K562 (cell line): ENCODE data around the gene SHC1. TPM values are rescaled to one million over a fixed set of nuclear protein-coding genes. Genes with fewer than 3 reads are reported as not detected.

Experiments
- ATAC-seq: fragments of 200-7000 bp; cut with Tn5 transposase; 3 replicates; pipeline ENCODE4 v1.9.1; 2020; ENCODE audit warnings: moderate library complexity
- BruUV-seq: library from RNA; stranded (reverse); fragments of 400-500 nt; replicated peaks from 2 replicates; lab custom pipeline; 2021; lab: Mats Ljungman, UMichigan
- CTCF ChIA-PET: fragments of 300-600 bp; formaldehyde crosslinking; extraction: SDS; loops from one replicate; lab custom pipeline; 2021; ENCODE audit warnings: low intra/inter-chr PET ratio; lab: Yijun Ruan, JAX
- POLR2A ChIA-PET: fragments of 300-600, 350-650 bp; sonication (Branson Sonifier 250); formaldehyde crosslinking; extraction: SDS; loops from one replicate; lab custom pipeline; 2021; ENCODE audit warnings: antibody characterized with exemption, inconsistent platforms; lab: Yijun Ruan, JAX
- DNase-seq, 4 experiments: peaks; one replicate each; pipeline versions ENCODE4 v3.0.0 to v3.0.0-alpha.2; 2011 to 2018; ENCODE audit warnings: low spot score in 3 of 4, mixed read lengths in 3 of 4; ENCODE audit errors: extremely low read depth in 1 of 4
- FAIRE-seq: peaks from 2 replicates; lab custom pipeline; 2011; peaks lifted over from hg19 to GRCh38; lab: Jason Lieb, UNC
- H2AFZ ChIP-seq: 2 replicates; pipeline ENCODE4 v1.6.0; 2011; ENCODE audit warnings: low read depth, low read length, control low read depth, inconsistent platforms
- H3K27ac ChIP-seq: fragments of 200-600 bp; 3 replicates; pipeline ENCODE4 v1.8.0; 2011; ENCODE audit warnings: low read depth, mild to moderate bottlenecking, control low read depth, inconsistent platforms, low read length, moderate library complexity, mixed read lengths; ENCODE audit errors: extremely low read depth
- H3K27me3 ChIP-seq, 2 experiments: fragments of 300-600 bp in 1 of 2; 2 replicates in 1 of 2; 3 replicates in 1 of 2; pipeline versions ENCODE4 v1.6.0 to v1.8.0; 2011; ENCODE audit warnings: inconsistent platforms in 2 of 2, low read length in 2 of 2, mild to moderate bottlenecking in 1 of 2, mixed read lengths in 1 of 2, moderate library complexity in 1 of 2; ENCODE audit not compliant: control insufficient read depth in 2 of 2, insufficient read depth in 2 of 2
- H3K36me3 ChIP-seq: fragments of 300-600 bp; 3 replicates; pipeline ENCODE4 v1.8.0; 2011; ENCODE audit warnings: mild to moderate bottlenecking, low read length, inconsistent platforms; ENCODE audit not compliant: control insufficient read depth, insufficient read depth
- H3K4me1 ChIP-seq, 2 experiments: fragments of 200-600 bp in 1 of 2; replicated peaks in 1 of 2; 2 replicates in 1 of 2; 3 replicates in 1 of 2; pipeline versions ENCODE4 v1.5.1 to v1.8.0; 2011; ENCODE audit warnings: inconsistent platforms in 2 of 2, low read length in 2 of 2, mild to moderate bottlenecking in 1 of 2, mixed read lengths in 1 of 2, moderate library complexity in 1 of 2; ENCODE audit not compliant: control insufficient read depth in 2 of 2, insufficient read depth in 2 of 2
- H3K4me2 ChIP-seq: 2 replicates; pipeline ENCODE4 v1.6.1; 2011; ENCODE audit warnings: low read length, control low read depth, inconsistent platforms, mixed read lengths; ENCODE audit not compliant: insufficient read depth
- H3K4me3 ChIP-seq: fragments of 200-600 bp; sonication (generic), shearing (Covaris generic); 2 replicates; pipeline ENCODE4 v1.5.1; 2016; ENCODE audit warnings: control low read depth, inconsistent platforms
- H3K79me2 ChIP-seq: fragments of 200-600 bp; 3 replicates; pipeline ENCODE4 v1.8.0; 2011; ENCODE audit warnings: low read length, inconsistent platforms; ENCODE audit not compliant: control insufficient read depth, insufficient read depth
- H3K9ac ChIP-seq, 2 experiments: 2 replicates each; pipeline versions ENCODE4 v1.6.0 to v1.6.1; 2011; ENCODE audit warnings: low read depth in 2 of 2, low read length in 2 of 2, control low read depth in 1 of 2, inconsistent platforms in 1 of 2, mild to moderate bottlenecking in 1 of 2, mixed read lengths in 1 of 2; ENCODE audit not compliant: insufficient read depth in 1 of 2
- H3K9me1 ChIP-seq: one replicate; pipeline ENCODE4 v1.6.0; 2011; ENCODE audit warnings: inconsistent platforms, mild to moderate bottlenecking, low read length, moderate library complexity; ENCODE audit not compliant: control insufficient read depth, insufficient read depth
- H3K9me3 ChIP-seq: replicated peaks from 2 replicates; pipeline ENCODE4 v1.5.1; 2011; ENCODE audit warnings: low read depth, low read length, inconsistent platforms; ENCODE audit not compliant: control insufficient read depth, insufficient read depth
- H4K20me1 ChIP-seq: replicated peaks from 2 replicates; pipeline ENCODE4 v1.6.1; 2011; ENCODE audit warnings: low read length, inconsistent platforms, mixed read lengths; ENCODE audit not compliant: control insufficient read depth, insufficient read depth
- DNMT1 ChIP-seq: fragments of 450-650 bp; IDR thresholded peaks from 2 replicates; pipeline ENCODE4 v1.6.1; 2016; ENCODE audit warnings: antibody characterized with exemption, mild to moderate bottlenecking
- ESRRA ChIP-seq: fragments of 450-650 bp; IDR thresholded peaks from 2 replicates; pipeline ENCODE4 v1.6.1; 2014; ENCODE audit warnings: low read depth, mild to moderate bottlenecking, moderate library complexity, borderline replicate concordance
- MCM7 ChIP-seq, 2 experiments: fragments of 450-650 bp; IDR thresholded peaks; 2 replicates each; pipeline ENCODE4 v1.6.1; 2016 to 2018
- MYNN ChIP-seq, 2 experiments: sonication (generic); formaldehyde crosslinking in 1 of 2; IDR thresholded peaks; 2 replicates each; pipeline versions ENCODE4 v1.5.0 to v1.6.1; 2016 to 2020; ENCODE audit warnings: antibody characterized with exemption in 1 of 2, missing genetic modification reagents in 1 of 2
- PBX2 ChIP-seq, 2 experiments: IDR thresholded peaks in 1 of 2; conservative IDR thresholded peaks in 1 of 2; 2 replicates each; pipeline ENCODE4 v1.6.1; 2016; ENCODE audit warnings: low read depth in 2 of 2, mild to moderate bottlenecking in 1 of 2, missing compliant biosample characterization in 1 of 2, missing genetic modification characterization in 1 of 2, moderate library complexity in 1 of 2
- RFX1 ChIP-seq: fragments of 450-650 bp; IDR thresholded peaks from 2 replicates; pipeline ENCODE4 v1.6.1; 2016; ENCODE audit warnings: mild to moderate bottlenecking, moderate library complexity
- TAF15 ChIP-seq: fragments of 200-400 bp; formaldehyde crosslinking; IDR thresholded peaks from 2 replicates; pipeline ENCODE4 v1.6.1; 2017; ENCODE audit warnings: mild to moderate bottlenecking, low read depth, low read length, moderate library complexity
- ZBTB34 ChIP-seq: fragments of 250-450 bp; sonication (Bioruptor Pico); IDR thresholded peaks from 2 replicates; pipeline ENCODE4 v1.8.0; 2021; ENCODE audit warnings: mild to moderate bottlenecking, moderate library complexity
- ZNF12 ChIP-seq: sonication (generic); formaldehyde crosslinking; IDR thresholded peaks from 2 replicates; pipeline ENCODE4 v1.4.0; 2020; ENCODE audit warnings: mild to moderate bottlenecking, missing genetic modification reagents
- WGBS: fragments of 100-300 bp; shearing (Covaris generic); methylation state at CpG from one replicate; pipeline ENCODE4 v1.1.6; 2016; ENCODE audit warnings: low coverage, mixed read lengths; ENCODE audit not compliant: insufficient coverage; ENCODE audit errors: missing lambda C conversion rate; 5-methylcytosine and 5-hydroxymethylcytosine counted together
- in situ Hi-C: fragments of 300-500 bp; cut with MboI; formaldehyde crosslinking; loops from 4 replicates; pipeline ENCODE4 v1.15.0; 2018; ENCODE audit warnings: inconsistent platforms, mixed read lengths
- intact Hi-C: fragments of 100-400 bp; cut with micrococcal nuclease; formaldehyde crosslinking; loops from 2 replicates; pipeline ENCODE4 v1.14.2; 2022
- polyA plus RNA-seq, 8 experiments: library from polyadenylated mRNA; depleted of rRNA in 4 of 8; stranded (reverse) in 5 of 8; unstranded in 3 of 8; fragments of >200 nt; fragmentation: Nextera tagmentation in 2 of 8; fragmentation: Illumina TruSeq in 1 of 8; extraction: Ambion mirVana in 2 of 8; extraction: Trizol in 1 of 8; gene quantifications; 2 replicates each; pipeline versions ENCODE4 v1.2.1 to v1.2.3, GENCODE V29; 2011 to 2014; ENCODE audit warnings: inconsistent platforms in 1 of 8, missing spikeins in 1 of 8
- total RNA-seq, 7 experiments: library from RNA; depleted of rRNA in 6 of 7; stranded (reverse); fragments of >200 nt in 6 of 7; fragmentation: Illumina TruSeq in 2 of 7; extraction: Trizol in 2 of 7; gene quantifications; 2 replicates each; pipeline versions ENCODE4 v1.2.1 to v1.2.3, GENCODE V29; 2011 to 2021; ENCODE audit warnings: low replicate concordance in 1 of 7

The SHC1 gene
- total and polyA plus RNA-seq, 9 of the 15 experiments (the other 6 are each of a cell fraction or from before 2014, with no cell fraction given): 4.1 to 113 (median 51.9) TPM

- intact Hi-C loops (no loop called here), in situ Hi-C loops (no loop called here)
- no peak overlapping the region for H3K4me3 ChIP-seq
- no peaks in the 10 kb centered on the region for H3K9me1 ChIP-seq
- H3K27ac ChIP-seq: no peak overlapping the region
- BruUV-seq: no TSS peak
- no peak for ATAC-seq
- no peak overlapping the region for H3K4me2 ChIP-seq
- POLR2A ChIA-PET: no interaction called here
- no peak overlapping the region for H2AFZ ChIP-seq
- WGBS: 77% methylated on average over 5 of the region's 5 CpGs
- 0 out of 2 replicates have a peak, but pooled peaks cover 3% of the 10 kb centered on the region for H4K20me1 ChIP-seq
- TF ChIP-seq RFX1 (peak; percentile 86), MYNN (IDR thresholded peaks at IDR 0.05) (0 out of 2 replicates have a peak, but pooled peaks have one; percentile 24), MYNN (CRISPR knock-in tag; IDR thresholded peaks at IDR 0.05) (no peak), MCM7 (IDR thresholded peaks at IDR 0.05) (no peak)
- TF ChIP-seq, all 486 proteins: peak for 2
- CTCF ChIA-PET: no interaction called here
- FAIRE-seq: no peak
- Histone ChIP-seq H3K4me1 (peaks cover 34 to 54% of the 10 kb centered on the region in 2 experiments; a peak in 4 of 5 replicates), H3K9me3 (no peaks in the 10 kb centered on the region), H3K79me2 (no peaks in the 10 kb centered on the region), H3K27me3 (no peaks in the 10 kb centered on the region), H3K9ac (peak overlapping the region in 1 of 2 experiments; percentile 24; a peak in 1 of 4 replicates), H3K36me3 (no peaks in the 10 kb centered on the region)
- peak in 2 of 4 experiments; percentile 34 to 40 for DNase-seq
These were observed 29.1 kb downstream of the SHC1 start for GRCh38 chr1:154941333-154942013.

- BruUV-seq: no TSS peak
- H4K20me1 ChIP-seq: 0 out of 2 replicates have a peak, but pooled peaks cover 3% of the 10 kb centered on the region
- intact Hi-C loops (no loop called here), in situ Hi-C loops (no loop called here)
- H3K27ac ChIP-seq: no peak overlapping the region
- ATAC-seq: no peak
- H3K4me1 ChIP-seq: peaks cover 41 to 54% of the 10 kb centered on the region in 2 experiments; a peak in 4 of 5 replicates
- H3K9ac ChIP-seq: no peak overlapping the region
- no peaks in the 10 kb centered on the region for H3K27me3 ChIP-seq
- CTCF ChIA-PET: no interaction called here
- no peak overlapping the region for H3K4me2 ChIP-seq
- H3K79me2 ChIP-seq: peaks cover 3% of the 10 kb centered on the region; the same call in 1 of the 3 replicates
- H3K4me3 ChIP-seq: no peak overlapping the region
- H2AFZ ChIP-seq: no peak overlapping the region
- H3K9me1 ChIP-seq: no peaks in the 10 kb centered on the region
- no peaks in the 10 kb centered on the region for H3K9me3 ChIP-seq
- POLR2A ChIA-PET: interaction anchor here (0.6 to 1.4 kb wide), 4 partner anchors 14 to 120 kb away, joined by 3 to 5 read pairs (median 3); partner anchors contain the start of gene PBXIP1
- no peak for DNase-seq
- FAIRE-seq: no peak
- no peaks in the 10 kb centered on the region for H3K36me3 ChIP-seq
- WGBS: 55% methylated on average over 8 of the region's 8 CpGs
- TF ChIP-seq PBX2 (CRISPR knock-in tag; IDR thresholded peaks at IDR 0.05; ENCODE audit: low read depth): no peak
- TF ChIP-seq PBX2 (tag; conservative IDR thresholded peaks at IDR 0.05; ENCODE audit: low read depth): no peak
- no peak for TF ChIP-seq ZNF12
- no peak for TF ChIP-seq ESRRA
- TF ChIP-seq TAF15: no peak
- no peak for TF ChIP-seq DNMT1
- no peak for TF ChIP-seq ZBTB34 (CRISPR knock-in tag)
These were observed 29.8 kb downstream of the SHC1 start for GRCh38 chr1:154940651-154941194.
